ENCODE data around the gene SLC7A10.

Gene SLC7A10

DNA sequence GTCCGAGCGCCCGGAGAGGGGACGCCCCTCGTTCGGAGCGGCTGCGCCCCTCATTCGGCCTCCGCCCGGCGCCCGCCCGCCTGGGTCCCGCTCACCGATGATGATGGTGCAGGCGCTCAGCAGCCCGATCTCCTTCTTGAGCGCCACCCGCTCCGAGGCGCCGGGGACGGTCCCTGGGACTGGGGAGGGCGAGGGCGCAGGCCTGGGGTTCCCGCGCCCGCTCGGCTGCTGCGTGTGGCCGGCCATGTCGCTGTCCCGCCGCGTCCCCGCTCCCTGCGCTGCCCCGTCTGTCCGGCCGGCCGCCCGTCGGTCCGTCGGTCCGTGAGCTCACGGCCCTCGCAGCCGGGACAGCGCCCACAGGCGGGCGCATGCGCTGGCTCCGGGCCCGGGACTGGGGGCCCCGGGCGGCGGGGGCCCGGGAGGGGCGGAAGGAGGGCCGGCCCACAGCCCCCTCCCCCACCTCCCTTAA is at the start of gene SLC7A10:
Gene SLC7A10 (minus strand): TSS at position 393 of the 469 bp plus-strand sequence. CDS start 147 bp downstream, at position 246.
- no peak for DNase-seq

DNA sequence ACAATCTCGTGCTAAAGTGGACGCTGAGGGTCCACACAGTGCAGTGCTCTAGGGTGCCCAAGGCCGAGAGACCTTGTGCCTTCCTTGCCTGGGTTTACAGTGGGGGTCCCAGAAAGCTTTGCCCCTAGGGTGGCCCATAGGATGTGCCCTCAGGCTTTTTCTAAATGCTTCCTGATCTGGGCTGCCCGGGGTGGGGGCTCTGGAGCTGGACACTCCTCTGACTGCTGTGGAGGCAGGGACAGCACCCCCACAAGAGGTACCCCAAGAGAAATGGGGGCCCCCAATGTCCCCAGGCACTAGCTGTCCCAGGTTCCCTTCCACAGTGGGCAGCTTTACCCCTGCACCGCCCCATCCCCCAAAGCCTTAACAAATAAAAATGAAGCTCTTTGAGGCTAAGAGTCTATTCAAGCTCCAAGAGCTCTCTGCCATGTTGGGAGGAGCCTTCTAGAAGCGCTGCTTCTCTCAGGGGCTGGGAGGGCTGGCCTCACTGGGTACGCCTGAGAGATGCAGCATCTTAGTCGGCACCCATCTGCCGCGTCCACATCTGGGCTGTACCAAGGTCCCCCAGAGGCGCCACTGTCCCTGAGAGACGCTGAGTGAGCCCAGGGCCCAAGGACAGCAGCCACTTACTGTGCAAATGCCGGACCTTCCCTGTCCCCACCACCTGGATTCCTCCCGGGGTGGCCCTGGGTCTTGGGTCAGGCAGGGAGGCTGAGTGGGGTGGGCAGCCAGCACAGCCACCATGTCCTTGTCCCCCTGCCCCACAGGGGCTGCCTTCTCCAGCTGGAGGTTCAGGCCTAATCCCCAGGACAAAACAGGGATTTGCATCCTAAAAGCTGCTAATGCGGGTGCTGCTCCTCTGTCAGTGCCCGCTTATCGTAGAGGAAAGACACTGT is 49.3 kb upstream of the SLC7A10 start:
- DNase-seq, result no peak

- DNase-seq, result peak; percentile 49
Observed at GRCh38 chr19:33273881-33274662, 48.4 kb upstream of the SLC7A10 start.

GRCh38 chr19:33273065-33273736 is 47.6 kb upstream of the SLC7A10 start:
- DNase-seq, result no peak

- DNase-seq, result no peak
Observed at GRCh38 chr19:33271246-33272021, 45.8 kb upstream of the SLC7A10 start.

- no peak for DNase-seq
Observed at GRCh38 chr19:33270769-33271168, 45.1 kb upstream of the SLC7A10 start.

DNA sequence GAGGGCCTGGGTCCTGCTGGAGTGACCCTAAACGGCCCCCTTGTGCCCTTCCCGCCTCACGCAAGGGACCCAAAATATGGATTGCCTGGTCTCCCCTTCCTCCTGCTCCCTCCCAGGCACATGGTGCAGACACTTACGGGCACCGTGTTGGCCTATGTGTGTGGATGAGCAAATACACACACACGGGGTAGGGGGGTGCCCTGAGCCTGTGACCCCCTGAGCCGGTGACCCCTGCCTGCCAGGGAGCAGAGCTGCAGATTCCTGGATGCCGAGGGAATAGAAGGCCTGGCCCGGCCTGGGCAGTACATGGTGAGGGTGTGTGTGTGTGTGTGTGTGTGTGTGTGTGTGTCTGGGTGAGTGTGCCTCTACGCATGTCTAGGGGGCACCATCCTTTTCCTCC is 43.4 kb upstream of the SLC7A10 start:
- no peak for DNase-seq

DNA sequence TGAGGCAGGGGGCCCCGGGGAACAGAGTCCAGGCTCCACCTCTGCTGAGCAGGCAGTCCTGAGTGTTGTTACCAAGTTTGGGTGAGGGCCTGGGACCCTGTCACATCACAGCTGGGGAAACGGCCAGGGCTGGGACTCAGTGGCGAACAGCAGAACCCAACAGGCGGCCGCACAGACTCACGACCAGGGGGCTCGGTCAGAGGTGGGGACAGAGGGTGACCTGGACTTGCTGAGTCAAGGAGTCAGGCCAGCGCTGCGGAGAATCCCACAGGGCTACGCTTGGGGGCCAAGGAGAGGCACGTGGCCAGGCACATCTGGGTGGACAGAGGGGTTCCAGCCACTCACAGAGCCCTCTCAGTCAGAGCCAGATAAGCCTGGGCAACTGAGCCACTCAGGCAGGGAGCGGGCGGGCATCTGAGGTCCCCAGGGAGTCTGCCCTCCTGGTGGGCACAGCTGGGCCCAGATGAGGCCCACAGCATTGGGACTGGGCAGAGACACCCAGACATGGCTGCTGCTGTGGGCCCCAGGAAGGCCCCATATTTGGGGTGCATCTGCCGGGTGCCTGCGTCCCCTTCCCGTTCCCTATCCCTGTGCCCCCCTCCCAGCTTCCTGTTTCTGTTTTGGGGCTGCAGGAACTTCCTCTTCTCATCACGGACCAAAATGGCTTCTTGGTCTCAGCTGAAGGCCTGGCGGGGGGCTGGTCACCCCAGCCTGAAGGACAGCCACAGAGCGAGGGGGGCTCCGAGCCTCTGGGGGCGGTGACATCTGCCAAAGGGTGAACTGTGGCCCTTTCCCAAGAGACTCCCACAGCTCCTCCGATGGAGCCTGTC is 42.7 kb upstream of the SLC7A10 start:
- no peak for DNase-seq

DNA sequence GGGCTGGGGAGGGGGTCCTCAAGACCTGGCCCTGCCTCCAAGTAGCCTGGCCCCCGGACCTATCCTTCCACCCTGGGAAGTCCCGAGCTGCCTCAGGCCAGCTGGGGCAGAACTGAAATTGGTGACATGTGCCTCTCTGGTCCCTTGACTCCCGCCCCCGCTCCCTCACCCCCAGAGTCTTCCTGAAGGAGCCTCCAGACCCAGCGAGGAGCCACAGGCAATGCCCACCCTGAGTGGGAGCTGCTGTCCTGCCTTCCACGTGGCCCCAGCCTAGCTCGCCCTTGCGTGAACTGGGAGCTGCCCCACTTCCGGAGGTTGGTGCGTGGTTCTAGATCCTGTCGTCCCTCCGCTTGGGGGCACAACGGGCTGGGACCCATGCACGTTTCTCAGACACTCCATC is 42.1 kb upstream of the SLC7A10 start:
- DNase-seq, result no peak

DNA sequence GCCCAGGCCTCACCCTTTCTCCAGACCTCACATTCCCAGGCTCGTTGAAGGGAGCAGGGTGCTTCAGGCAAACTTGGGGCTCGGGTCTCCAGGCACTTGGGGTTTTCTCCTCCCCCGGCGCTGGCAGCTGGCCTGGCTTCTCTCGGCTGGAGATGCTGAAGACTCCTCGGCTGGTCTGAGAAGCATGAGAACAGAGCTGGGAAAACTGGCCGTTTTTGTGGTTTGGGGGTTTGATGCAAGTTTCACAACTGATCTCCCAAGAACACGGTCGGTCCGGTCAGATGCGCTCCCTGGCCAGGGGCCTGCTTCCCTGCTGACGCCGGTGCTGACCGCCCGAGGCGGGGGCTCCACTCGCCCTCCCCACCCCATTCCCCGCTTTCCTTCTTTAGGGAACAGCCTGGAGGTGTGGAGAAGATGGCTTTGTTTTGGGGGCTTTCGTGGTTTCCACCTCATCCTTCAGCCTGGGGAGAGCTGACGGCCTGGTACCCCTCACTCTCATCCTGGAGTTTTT is 41.4 kb upstream of the SLC7A10 start:
- no peak for DNase-seq

- no peak for DNase-seq
Observed at GRCh38 chr19:33264881-33265445, 39.3 kb upstream of the SLC7A10 start.

GRCh38 chr19:33263325-33264023 is 37.8 kb upstream of the SLC7A10 start:
- no peak for DNase-seq

GRCh38 chr19:33261511-33262189 is 36.0 kb upstream of the SLC7A10 start:
- DNase-seq, result no peak

GRCh38 chr19:33260628-33261418 is 35.2 kb upstream of the SLC7A10 start:
- no peak for DNase-seq

GRCh38 chr19:33259539-33259938 is 33.9 kb upstream of the SLC7A10 start:
- DNase-seq, result no peak

DNA sequence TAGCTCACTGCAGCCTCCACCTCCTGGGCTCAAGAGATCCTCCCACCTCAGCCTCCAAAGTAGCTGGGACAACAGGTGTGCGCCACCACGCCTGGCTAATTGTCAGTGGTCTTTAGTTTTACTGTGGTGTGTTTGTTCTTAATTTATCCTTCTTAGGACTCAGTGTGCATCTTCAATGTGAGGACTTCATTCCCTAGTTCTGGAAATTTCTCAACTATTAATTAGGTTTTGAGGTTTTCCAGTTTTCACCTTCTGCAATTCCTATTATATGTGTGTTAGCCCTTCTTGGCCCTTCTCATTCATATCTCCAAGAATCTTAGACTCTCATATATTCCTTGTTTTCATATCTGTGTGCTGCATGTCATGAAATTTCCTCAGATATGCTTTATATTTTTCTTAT is 32.2 kb upstream of the SLC7A10 start:
- DNase-seq, result no peak

GRCh38 chr19:33256261-33256660 is 30.6 kb upstream of the SLC7A10 start:
- DNase-seq, result no peak

DNA sequence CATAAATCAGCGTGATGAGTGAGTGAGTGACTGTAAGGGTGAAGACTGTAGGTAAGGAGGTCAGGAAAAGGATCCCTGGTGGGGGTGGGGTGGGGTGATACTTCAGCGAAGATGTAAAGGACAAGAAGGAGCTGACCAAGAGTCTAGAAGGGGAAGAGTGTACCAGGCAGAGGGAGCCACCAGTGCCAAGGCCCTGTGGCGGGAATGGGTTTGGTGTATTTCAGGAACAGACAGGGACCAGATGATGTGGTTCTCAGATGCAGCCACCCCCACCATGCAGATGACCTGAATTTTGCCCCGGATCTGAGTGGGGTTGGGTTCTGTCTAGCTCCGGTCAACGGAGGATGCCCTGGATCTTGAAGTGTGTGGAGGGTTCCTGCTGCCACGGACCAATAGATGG is 30.1 kb upstream of the SLC7A10 start:
- DNase-seq, result no peak
